OCI-LY3 (cell line): ENCODE measurements around the gene AHRR.

Experiments used
- EZH2phosphoT487 ChIP-seq: fragments of 200-600 bp; shearing (Covaris generic); IDR thresholded peaks from 2 replicates; pipeline ENCODE4 v1.6.1; 2018; ENCODE audit warnings: antibody characterized with exemption, mixed run types, low read depth
- TF ChIP-seq, protein P1 (sequence below): fragments of 200-600, 300-600 bp; sonication (generic); IDR thresholded peaks from 2 replicates; pipeline ENCODE4 v1.5.1; 2014; ENCODE audit warnings: antibody characterized with exemption, low read length, low read depth

GRCh38 chr5:370311-370958 is 48.9 kb downstream of the AHRR start:
- TF ChIP-seq, protein P1, sequence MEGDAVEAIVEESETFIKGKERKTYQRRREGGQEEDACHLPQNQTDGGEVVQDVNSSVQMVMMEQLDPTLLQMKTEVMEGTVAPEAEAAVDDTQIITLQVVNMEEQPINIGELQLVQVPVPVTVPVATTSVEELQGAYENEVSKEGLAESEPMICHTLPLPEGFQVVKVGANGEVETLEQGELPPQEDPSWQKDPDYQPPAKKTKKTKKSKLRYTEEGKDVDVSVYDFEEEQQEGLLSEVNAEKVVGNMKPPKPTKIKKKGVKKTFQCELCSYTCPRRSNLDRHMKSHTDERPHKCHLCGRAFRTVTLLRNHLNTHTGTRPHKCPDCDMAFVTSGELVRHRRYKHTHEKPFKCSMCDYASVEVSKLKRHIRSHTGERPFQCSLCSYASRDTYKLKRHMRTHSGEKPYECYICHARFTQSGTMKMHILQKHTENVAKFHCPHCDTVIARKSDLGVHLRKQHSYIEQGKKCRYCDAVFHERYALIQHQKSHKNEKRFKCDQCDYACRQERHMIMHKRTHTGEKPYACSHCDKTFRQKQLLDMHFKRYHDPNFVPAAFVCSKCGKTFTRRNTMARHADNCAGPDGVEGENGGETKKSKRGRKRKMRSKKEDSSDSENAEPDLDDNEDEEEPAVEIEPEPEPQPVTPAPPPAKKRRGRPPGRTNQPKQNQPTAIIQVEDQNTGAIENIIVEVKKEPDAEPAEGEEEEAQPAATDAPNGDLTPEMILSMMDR, result no peak
- TF ChIP-seq EZH2phosphoT487, result no peak
